Measurements from ENCODE around the gene PCDHA1. TPM values are rescaled to one million over a fixed set of nuclear protein-coding genes. Genes with fewer than 3 reads are reported as not detected.

PCDHA1 gene
- total and polyA plus RNA-seq, 2 donors (not counting 3 experiments of a cell fraction or from before 2014, with no cell fraction given), result 0.04 TPM; not detected in 1

DNA sequence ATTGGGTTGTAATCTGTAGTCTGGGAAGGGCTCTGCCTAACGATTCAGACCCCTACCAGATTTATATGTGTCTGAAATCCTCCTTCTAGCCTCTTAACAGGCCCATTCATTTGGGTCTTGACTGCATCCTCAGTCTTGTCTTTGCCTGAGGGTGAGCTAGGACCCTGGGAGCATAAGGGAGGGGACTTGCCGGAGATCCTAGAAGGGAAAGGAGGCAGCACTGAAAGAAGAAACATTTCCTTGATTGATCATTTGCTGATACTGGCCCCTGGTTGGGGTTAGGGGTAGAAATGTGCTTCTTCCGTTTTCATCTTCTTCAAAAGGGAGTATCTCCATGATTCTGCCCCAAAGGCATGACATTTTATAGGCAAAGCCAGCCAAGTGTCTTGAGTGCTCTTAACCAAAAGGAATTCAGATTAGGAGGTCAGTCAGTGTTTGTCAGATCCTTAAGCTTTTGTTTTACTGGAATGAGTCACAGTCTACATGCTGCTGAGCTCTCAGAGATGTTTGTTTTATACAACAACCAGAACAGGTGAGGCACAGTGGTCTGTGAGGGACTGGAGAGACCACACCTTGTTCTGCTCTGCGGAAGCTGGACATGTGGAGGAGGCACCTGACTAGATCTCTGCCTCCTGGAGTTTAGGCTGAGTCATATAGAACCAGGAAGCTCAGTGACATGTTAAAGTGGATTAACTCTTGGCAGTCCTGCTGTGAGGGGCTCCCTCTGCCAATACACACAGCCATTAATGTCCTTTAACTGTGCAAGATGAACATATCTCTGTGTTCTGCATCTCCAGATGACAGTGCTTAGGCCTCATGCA, 218.1 kb downstream of the PCDHA1 start:
- H3K36me3 ChIP-seq (ENCODE audit: control insufficient read depth in 2 of 2, extremely low read depth in 1 of 2, insufficient read depth in 2 of 2, low read length in 2 of 2), result no peaks in the 10 kb centered on the region
- FAIRE-seq, result peak; percentile 40
- no peaks in the 10 kb centered on the region for H3K9me3 ChIP-seq (replicated peaks; ENCODE audit: control insufficient read depth, insufficient read depth, low read length)
- no peaks in the 10 kb centered on the region for H3K27me3 ChIP-seq (ENCODE audit: control insufficient read depth in 2 of 2, insufficient read depth in 2 of 2, low read length in 2 of 2)
- no peak overlapping the region for H2AFZ ChIP-seq (ENCODE audit: low read depth, low read length)
- no peak overlapping the region for H3K9ac ChIP-seq (replicated peaks; ENCODE audit: extremely low read depth, insufficient read depth, low read length)
- ChIA-PET POLR2A (no interaction called here), CTCF (interaction anchor here (1.1 kb wide), 1 partner anchor 36 kb away, joined by 3 read pairs; no protein-coding TSS in a partner anchor)
- H3K27ac ChIP-seq (ENCODE audit: insufficient read depth, low read depth, low read length), result no peak overlapping the region
- H4K20me1 ChIP-seq (replicated peaks; ENCODE audit: control insufficient read depth, extremely low read depth, insufficient read depth, low read length), result no peaks in the 10 kb centered on the region
- peaks cover 6% of the 10 kb centered on the region for H3K4me1 ChIP-seq (ENCODE audit: control insufficient read depth, extremely low read depth, insufficient read depth, low read length)
- dilution Hi-C loops (cut with MboI; ENCODE audit: extremely low pct_ligation_motif_present, low sequenced_read_pairs), result no loop called here
- no peak overlapping the region for H3K4me3 ChIP-seq (replicated peaks in 1 of 3; ENCODE audit: insufficient read depth in 1 of 3, low read depth in 1 of 3, low read length in 3 of 3)
- intact Hi-C loops (cut with micrococcal nuclease), result no loop called here
- peak; percentile 22 for DNase-seq (ENCODE audit: low read depth, low spot score)
- H3K79me2 ChIP-seq (ENCODE audit: control insufficient read depth, insufficient read depth, low read length), result no peaks in the 10 kb centered on the region
- no peak overlapping the region for H3K4me2 ChIP-seq (ENCODE audit: insufficient read depth, low read length)
- no peaks in the 10 kb centered on the region for H3K9me1 ChIP-seq (replicated peaks; ENCODE audit: control insufficient read depth, extremely low read depth, insufficient read depth, low read length)
- no peak for TF ChIP-seq POLR2AphosphoS5 (IDR thresholded peaks at IDR 0.05; ENCODE audit: insufficient read depth, low read depth, low read length)
- no peak for TF ChIP-seq EZH2 (IDR thresholded peaks at IDR 0.05; ENCODE audit: borderline replicate concordance, low read depth, low read length, severe bottlenecking)
- no peak for TF ChIP-seq POLR2A (IDR thresholded peaks at IDR 0.05; ENCODE audit: low read depth, low read length)
- TF ChIP-seq JUN (IDR thresholded peaks at IDR 0.05; ENCODE audit: borderline replicate concordance, insufficient read depth, insufficient read length, low read depth), result no peak
- no peak for TF ChIP-seq MYC (IDR thresholded peaks at IDR 0.05; ENCODE audit: low read depth, low read length)
- TF ChIP-seq, protein P1, sequence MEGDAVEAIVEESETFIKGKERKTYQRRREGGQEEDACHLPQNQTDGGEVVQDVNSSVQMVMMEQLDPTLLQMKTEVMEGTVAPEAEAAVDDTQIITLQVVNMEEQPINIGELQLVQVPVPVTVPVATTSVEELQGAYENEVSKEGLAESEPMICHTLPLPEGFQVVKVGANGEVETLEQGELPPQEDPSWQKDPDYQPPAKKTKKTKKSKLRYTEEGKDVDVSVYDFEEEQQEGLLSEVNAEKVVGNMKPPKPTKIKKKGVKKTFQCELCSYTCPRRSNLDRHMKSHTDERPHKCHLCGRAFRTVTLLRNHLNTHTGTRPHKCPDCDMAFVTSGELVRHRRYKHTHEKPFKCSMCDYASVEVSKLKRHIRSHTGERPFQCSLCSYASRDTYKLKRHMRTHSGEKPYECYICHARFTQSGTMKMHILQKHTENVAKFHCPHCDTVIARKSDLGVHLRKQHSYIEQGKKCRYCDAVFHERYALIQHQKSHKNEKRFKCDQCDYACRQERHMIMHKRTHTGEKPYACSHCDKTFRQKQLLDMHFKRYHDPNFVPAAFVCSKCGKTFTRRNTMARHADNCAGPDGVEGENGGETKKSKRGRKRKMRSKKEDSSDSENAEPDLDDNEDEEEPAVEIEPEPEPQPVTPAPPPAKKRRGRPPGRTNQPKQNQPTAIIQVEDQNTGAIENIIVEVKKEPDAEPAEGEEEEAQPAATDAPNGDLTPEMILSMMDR (IDR thresholded peaks at IDR 0.05; ENCODE audit: extremely low read depth in 1 of 2, insufficient read depth in 1 of 2, low read depth in 1 of 2, low read length in 2 of 2), result no peak
- TF ChIP-seq GATA2 (IDR thresholded peaks at IDR 0.05; ENCODE audit: insufficient read depth, insufficient read length, low read depth, low read length), result no peak
- TF ChIP-seq, protein P2, sequence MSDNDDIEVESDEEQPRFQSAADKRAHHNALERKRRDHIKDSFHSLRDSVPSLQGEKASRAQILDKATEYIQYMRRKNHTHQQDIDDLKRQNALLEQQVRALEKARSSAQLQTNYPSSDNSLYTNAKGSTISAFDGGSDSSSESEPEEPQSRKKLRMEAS (IDR thresholded peaks at IDR 0.05; ENCODE audit: insufficient read depth, insufficient read length), result no peak
- BruUV-seq (replicated peaks), result no TSS peak
